Mucosa of descending colon (tissue), 3 donors: ENCODE data around the gene CCL26. TPM values are rescaled to one million over a fixed set of nuclear protein-coding genes. Genes with fewer than 3 reads are reported as not detected.
A peak's percentile ranks its signal among the peaks of the same experiment; 100 is the strongest.

Experiments used
- ATAC-seq: fragments of 200-7000 bp; cut with Tn5 transposase; one replicate; pipeline ENCODE4 v1.9.1; 2020; ENCODE audit warnings: mild to moderate bottlenecking, moderate library complexity
- DNase-seq, 3 donors: peaks; one replicate each; pipeline ENCODE4 v3.0.0-alpha.2; 2020
- H3K36me3 ChIP-seq: fragments of 200-600 bp; one replicate; pipeline ENCODE4 v1.8.0; 2021; ENCODE audit warnings: low read depth, mild to moderate bottlenecking
- H3K4me1 ChIP-seq: fragments of 200-600 bp; one replicate; pipeline ENCODE4 v1.8.0; 2021; ENCODE audit warnings: low read depth, mild to moderate bottlenecking
- H3K4me3 ChIP-seq: fragments of 200-600 bp; one replicate; pipeline ENCODE4 v1.8.0; 2021; ENCODE audit warnings: mild to moderate bottlenecking
- H3K9me3 ChIP-seq: fragments of 200-600 bp; one replicate; pipeline ENCODE4 v1.8.0; 2021; ENCODE audit warnings: mild to moderate bottlenecking
- intact Hi-C, 2 donors: fragments of 100-400 bp; cut with DNase I in 1 of 2; cut with micrococcal nuclease in 1 of 2; formaldehyde crosslinking; loops; one replicate each; pipeline versions ENCODE4 v1.11.0 to v1.11.1; 2022; cut with DNase I, micrococcal nuclease
- total RNA-seq, 3 donors: library from RNA; stranded (reverse); fragmentation: NEBNext Ultra II Directional in 2 of 3; extraction: Animal tissue kit (Norgen Biotek cat#: 25700) in 2 of 3; gene quantifications; one replicate each; pipeline versions ENCODE4 v1.2.1 to v1.2.4, GENCODE V29; 2021 to 2023
- TF ChIP-seq, protein P1 (sequence below): fragments of 200-600 bp; IDR thresholded peaks from one replicate; pipeline ENCODE4 v1.8.0; 2022; ENCODE audit warnings: antibody characterized with exemption, mild to moderate bottlenecking
- donor health status: DM: no; HTN: no; CAD: no; lungs with moderate emphysema.
- donor health status: DM: no; HTN: no; CAD: no.
- donor health status: DM: no; HTN: yes; CAD: no.

Gene CCL26
- total RNA-seq, 3 donors from 2014 or later = 0.84 to 1.1 TPM; not detected in 1

GRCh38 chr7:75756206-75756990, 15.6 kb downstream of the CCL26 start:
- TF ChIP-seq, protein P1, sequence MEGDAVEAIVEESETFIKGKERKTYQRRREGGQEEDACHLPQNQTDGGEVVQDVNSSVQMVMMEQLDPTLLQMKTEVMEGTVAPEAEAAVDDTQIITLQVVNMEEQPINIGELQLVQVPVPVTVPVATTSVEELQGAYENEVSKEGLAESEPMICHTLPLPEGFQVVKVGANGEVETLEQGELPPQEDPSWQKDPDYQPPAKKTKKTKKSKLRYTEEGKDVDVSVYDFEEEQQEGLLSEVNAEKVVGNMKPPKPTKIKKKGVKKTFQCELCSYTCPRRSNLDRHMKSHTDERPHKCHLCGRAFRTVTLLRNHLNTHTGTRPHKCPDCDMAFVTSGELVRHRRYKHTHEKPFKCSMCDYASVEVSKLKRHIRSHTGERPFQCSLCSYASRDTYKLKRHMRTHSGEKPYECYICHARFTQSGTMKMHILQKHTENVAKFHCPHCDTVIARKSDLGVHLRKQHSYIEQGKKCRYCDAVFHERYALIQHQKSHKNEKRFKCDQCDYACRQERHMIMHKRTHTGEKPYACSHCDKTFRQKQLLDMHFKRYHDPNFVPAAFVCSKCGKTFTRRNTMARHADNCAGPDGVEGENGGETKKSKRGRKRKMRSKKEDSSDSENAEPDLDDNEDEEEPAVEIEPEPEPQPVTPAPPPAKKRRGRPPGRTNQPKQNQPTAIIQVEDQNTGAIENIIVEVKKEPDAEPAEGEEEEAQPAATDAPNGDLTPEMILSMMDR = no peak
- H3K4me1 ChIP-seq = no peaks in the 10 kb centered on the region
- DNase-seq (no peak), ATAC-seq (no peak)
- H3K36me3 ChIP-seq = no peaks in the 10 kb centered on the region
- H3K4me3 ChIP-seq = no peak overlapping the region
- intact Hi-C loops = no loop called here
- H3K9me3 ChIP-seq = no peaks in the 10 kb centered on the region

- TF ChIP-seq, protein P1 = no peak
- DNase-seq (no peak), ATAC-seq (no peak)
- H3K4me3 ChIP-seq = no peak overlapping the region
- peaks cover 10% of the 10 kb centered on the region for H3K4me1 ChIP-seq
- intact Hi-C loops = no loop called here
- no peaks in the 10 kb centered on the region for H3K9me3 ChIP-seq
- no peaks in the 10 kb centered on the region for H3K36me3 ChIP-seq
These were observed 28.6 kb downstream of the CCL26 start for GRCh38 chr7:75743455-75743859.

GRCh38 chr7:75740846-75741497, 31.0 kb downstream of the CCL26 start:
- ATAC-seq (peak; percentile 7), DNase-seq (peak; percentile 61 to 75 (median 64))
- Histone ChIP-seq H3K4me1 (peaks cover 16% of the 10 kb centered on the region), H3K4me3 (no peak overlapping the region), H3K9me3 (no peaks in the 10 kb centered on the region), H3K36me3 (no peaks in the 10 kb centered on the region)
- TF ChIP-seq, protein P1 = no peak
- intact Hi-C loops = no loop called here

- peak; percentile 38 for ATAC-seq
- peak in 1 of 3 donors; percentile 38 for DNase-seq
- TF ChIP-seq, protein P1 = no peak
- H3K4me3 ChIP-seq = peak overlapping the region; percentile 73
- no peaks in the 10 kb centered on the region for H3K36me3 ChIP-seq
- intact Hi-C loops = no loop called here
- H3K9me3 ChIP-seq = no peaks in the 10 kb centered on the region
- peaks cover 16% of the 10 kb centered on the region for H3K4me1 ChIP-seq
These were observed 32.0 kb downstream of the CCL26 start for GRCh38 chr7:75739796-75740672.

- intact Hi-C loops = no loop called here
- peak; percentile 99 to 100 (median 100) for DNase-seq
- ATAC-seq = peak; percentile 96
- Histone ChIP-seq H3K4me3 (peak overlapping the region; percentile 73), H3K36me3 (no peaks in the 10 kb centered on the region), H3K4me1 (peaks cover 16% of the 10 kb centered on the region), H3K9me3 (no peaks in the 10 kb centered on the region)
- TF ChIP-seq, protein P1 = peak; percentile 11
These were observed 32.8 kb downstream of the CCL26 start for GRCh38 chr7:75738975-75739795.
